HG03039 (cell line): ENCODE measurements around the gene CRIM1.

Experiments used
- ATAC-seq: cut with Tn5 transposase; IDR thresholded peaks from one replicate; pipeline ENCODE4 v1.9.1; 2021; ENCODE audit warnings: mild to moderate bottlenecking, moderate library complexity; ENCODE audit not compliant: unreplicated experiment

CRIM1 gene

DNA sequence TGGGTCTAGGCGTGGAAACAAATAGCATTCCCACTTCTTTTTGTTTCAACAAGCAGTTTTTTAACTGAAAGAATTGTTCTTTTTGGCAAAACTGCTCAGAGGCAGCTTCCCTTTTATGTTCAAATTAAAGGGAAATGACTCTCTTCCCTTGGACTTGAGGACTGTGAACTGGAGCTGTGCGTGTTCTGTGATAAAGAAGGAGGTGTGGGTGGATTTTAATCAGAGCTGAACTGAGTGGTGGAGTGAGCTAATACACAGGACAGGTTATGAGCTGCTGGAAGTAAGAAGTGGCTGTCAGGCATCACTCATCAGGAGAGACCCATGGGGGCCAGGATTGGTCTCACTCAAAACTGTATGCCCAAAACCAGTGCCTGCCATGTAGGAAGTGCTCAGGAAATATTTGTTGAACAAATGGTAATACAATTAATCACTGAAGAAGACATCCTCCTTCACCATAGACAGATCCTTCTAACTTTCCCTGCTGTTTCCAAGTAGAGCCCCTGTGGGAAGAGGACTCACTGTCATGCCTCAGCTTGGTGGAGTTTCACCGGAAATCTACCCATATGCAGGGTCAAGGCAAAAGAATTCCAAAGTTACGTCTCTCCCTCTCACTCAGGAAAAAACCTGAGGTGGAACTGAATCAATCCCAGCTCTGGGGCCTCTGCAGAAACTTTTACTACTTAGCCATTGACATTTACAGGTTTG is 186.5 kb downstream of the CRIM1 start:
- no peak for ATAC-seq

DNA sequence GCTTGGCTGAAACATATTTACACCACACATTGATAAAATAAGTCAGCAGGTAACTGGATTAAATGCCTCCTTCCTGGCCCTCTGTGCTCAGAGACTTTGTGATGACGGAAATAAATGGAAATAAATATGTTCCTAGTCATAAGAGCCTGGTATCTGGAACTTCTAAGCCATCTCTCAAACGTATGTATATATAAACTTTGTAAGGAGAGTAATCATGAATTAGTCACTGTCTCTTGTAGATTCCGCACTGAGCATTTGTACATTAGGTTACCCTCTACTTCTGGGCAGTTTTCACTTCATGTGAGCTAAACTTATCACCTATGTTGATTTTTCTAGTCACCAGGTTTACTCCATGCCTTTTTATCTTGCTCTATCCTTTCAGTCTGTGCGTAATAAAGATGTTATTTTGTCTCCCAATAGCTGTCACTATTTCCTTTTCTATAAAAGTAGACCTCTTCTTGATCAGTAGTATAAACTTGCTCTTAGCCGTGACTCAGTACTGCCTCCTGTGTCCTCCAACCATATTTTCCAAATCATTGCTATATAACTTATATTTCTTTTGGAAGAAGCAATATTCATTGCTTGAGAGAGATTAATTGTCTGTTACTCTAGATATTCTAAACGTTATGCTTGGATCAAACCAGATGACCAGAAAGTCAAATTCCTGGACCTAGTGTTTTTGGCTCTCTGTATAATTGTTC is 189.2 kb downstream of the CRIM1 start:
- ATAC-seq: no peak

DNA sequence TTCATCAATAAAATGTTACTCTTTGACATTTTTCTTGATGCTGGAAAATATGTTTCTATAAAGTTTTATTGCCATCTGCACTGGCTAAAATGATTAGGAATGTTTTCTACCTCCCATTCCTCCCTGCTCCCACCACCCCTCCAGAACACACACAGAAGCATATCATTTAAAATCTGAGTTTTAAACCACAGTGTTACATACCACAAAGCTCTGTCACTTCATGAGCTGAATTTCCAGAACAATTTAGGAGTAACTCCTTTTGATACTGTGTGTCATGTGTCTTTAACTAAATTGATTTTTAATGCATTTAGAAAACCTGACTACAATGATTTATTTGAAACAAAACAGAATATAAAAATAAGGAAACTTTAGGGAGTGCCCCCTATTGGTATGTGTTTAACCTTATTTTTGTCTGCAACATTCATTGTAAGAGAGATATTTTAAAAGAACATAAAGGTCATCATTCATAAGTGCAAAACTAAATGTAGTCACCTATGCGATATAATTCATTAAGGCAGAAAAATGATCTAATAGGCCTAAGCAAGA is 190.4 kb downstream of the CRIM1 start:
- ATAC-seq: no peak

DNA sequence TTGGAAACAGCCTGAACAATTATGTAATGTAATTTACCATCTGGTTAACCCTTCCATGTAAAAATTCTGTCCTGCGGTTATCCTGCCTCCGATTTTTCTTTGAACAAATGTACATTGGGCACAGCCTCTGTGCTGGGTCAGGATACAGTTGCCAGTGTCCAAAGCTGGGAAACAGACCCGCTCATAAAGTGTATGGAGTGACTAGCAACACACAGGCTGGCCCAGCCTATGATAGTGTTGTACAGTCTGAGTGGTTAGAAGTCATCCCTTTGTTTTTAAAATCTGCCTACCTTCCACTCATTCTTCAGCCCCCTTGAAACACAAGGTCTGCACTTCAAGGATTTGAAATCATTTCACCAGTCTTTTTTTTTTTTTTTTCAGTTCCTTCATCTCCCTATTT is 192.3 kb downstream of the CRIM1 start:
- no peak for ATAC-seq

DNA sequence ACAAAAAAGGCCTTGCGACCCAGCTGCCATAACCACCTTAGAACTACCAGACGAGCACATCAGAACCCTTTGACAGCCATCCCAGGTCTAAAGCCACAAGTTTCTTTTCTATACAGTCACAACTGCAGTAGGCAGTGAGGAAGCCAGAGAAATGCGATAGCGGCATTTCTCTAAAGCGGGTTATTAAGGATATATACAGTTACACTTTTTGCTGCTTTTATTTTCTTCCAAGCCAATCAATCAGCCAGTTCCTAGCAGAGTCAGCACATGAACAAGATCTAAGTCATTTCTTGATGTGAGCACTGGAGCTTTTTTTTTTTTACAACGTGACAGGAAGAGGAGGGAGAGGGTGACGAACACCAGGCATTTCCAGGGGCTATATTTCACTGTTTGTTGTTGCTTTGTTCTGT is 193.6 kb downstream of the CRIM1 start:
- ATAC-seq: no peak

DNA sequence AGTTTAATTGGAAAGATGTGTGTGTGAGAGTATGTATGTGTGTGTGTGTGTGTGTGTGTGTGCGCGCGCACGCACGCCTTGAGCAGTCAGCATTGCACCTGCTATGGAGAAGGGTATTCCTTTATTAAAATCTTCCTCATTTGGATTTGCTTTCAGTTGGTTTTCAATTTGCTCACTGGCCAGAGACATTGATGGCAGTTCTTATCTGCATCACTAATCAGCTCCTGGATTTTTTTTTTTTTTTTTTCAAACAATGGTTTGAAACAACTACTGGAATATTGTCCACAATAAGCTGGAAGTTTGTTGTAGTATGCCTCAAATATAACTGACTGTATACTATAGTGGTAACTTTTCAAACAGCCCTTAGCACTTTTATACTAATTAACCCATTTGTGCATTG is 194.4 kb downstream of the CRIM1 start:
- ATAC-seq: no peak

DNA sequence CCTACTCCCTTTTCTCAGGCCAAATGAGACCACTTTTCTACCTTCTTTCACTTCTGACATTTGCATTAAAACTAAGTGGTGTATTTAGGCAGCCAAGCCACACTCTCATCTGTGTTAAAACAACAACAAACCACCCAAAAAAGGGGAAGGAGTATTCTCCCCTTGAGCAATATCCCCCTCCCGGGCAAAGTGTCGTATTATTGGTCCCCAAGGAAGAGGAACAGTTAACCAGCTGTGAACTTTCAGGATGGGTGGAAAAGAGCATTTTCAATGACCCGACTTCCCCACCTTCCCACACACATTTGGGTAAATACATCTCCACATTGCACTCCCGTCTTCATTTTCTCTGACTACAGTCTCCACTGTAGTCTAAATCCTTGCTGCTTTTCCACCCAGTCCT is 198.1 kb downstream of the CRIM1 start:
- no peak for ATAC-seq

DNA sequence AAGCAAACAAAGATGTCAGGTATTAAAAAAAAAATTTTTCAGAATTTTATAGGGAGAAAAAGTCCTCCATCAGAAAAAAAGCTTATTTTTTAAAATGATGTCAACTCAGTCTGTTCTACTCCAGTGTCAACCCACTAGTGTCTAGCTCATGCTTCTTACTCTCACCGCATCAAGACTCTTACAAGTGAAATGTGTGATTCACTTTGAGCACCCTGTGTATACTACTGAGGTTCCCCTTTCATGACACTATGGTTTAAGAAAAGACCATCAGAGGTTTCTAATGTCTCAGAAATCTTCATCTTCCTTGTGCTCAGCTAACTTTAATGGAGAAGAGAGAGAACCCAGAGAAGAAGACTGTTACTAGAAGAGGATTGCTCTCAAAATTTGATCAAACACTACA is 199.0 kb downstream of the CRIM1 start:
- ATAC-seq: no peak

DNA sequence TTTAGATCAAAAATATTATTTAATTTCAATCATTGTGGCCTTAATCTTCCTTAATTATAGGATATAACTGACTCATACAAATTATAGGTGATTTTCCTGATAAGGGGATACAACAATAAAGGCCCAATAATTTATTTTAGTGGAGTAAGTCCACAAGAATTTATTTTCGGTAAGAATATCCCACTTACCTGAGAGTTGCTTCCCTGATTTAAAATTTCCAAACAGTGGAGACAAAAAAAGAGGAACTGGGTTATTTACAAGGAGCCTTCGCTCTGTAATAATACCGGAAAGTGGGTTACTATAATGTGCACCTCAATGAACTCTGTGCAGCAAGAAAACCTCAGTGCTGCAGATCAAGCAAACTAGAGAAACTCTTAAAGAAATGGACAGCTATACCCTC is 200.2 kb downstream of the CRIM1 start:
- no peak for ATAC-seq

DNA sequence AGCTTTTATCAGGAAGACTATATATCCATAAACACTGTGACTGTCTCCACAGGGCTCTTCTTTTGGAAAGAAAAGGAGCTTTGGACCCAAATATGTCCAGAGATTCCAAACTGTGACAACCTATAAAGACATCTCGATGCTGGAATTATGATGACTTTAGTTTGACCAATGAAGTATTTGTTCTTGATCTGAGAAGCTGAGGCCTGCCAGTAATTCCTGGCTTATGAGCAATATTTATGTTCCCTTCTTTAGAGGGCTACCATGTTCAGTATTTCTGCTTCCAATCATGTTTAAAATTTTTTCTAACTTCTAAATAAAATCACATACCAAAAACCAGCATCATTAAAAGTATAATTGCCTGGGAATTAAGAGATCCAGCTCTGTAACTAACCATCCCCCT is 201.3 kb downstream of the CRIM1 start:
- no peak for ATAC-seq

DNA sequence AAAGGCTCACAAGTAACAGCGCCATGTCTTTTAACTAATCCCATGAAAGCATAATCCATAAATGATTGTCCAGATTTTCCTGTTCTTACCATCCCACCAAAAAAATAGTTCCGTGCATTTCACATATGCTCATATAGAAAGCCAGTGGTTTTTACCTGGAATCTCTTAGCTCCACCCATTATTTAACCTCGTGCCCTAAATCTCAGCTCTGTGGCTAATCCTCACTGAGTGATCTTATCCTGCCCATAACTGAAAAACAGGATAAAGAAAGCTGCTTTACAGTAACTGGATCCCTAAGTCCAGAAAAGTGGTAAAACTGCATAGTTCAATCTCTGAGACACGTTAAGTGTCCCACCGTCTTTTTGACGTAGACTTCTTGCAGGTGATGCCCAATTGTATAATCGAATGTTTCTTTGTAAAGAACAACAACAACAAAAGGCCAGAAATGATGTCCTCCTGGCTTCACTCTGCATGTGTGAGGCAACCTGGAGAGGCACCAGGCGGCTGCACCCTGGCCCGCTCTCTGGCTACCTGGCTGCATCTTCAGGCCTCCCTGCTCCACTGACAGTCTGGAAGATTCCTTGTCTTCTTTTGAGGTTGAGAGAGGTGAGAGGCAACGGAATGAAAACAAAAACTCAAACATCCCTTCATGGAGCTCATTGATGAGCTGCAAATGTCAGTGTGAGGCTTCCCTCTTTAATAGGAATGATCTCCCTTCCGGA is 203.8 kb downstream of the CRIM1 start:
- ATAC-seq: no peak

DNA sequence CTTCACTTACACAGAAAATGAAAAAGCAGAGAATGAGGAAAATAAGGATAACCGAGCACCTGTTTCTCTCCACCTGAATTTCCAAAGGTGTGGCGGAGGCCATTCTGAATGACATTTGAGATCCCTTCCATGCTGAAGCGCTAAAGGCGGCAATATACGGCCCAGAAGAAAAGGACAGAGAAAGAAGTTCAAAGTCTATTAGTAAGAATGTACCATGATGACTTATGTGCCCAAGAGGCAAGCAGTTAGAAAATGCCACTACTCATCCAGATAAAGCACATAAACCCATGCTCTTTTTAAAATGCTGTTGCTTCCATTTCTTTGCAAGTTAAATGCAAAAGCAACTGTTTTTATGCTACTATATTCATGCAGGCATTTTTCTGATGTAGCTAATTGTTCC is 205.1 kb downstream of the CRIM1 start:
- ATAC-seq: no peak

DNA sequence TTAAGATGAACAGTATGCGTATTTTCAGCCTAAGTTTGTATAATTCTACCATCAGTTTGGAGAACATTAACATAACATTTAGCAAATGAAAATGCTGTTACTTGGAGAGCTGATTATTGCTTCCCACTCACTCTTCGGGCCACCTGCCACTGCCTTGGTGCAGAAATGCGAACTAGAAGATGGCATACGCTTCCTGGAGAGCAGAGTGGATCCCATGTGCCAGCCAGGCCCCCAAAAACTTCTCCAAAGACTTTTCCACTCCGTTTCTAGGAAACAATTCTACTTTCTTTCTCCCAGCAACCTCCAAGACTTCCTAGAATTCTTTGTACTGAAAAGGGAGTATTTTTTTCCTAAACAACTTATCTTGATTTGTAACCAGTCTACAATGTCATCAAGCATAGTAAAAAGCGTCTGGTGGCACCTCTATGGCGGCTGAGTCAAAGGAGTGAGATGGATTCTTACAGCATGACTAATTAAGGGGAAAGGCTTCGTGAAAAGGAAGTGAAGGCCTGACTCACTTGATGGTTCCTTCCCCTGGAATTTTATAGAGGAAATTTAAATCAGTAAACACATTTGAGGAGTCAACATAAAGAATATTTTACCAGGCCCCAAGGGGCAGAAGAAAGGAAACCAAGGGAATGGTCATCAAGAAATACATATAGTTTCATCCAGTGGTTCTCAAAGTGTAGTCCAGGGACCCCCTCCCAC is 205.8 kb downstream of the CRIM1 start:
- no peak for ATAC-seq

DNA sequence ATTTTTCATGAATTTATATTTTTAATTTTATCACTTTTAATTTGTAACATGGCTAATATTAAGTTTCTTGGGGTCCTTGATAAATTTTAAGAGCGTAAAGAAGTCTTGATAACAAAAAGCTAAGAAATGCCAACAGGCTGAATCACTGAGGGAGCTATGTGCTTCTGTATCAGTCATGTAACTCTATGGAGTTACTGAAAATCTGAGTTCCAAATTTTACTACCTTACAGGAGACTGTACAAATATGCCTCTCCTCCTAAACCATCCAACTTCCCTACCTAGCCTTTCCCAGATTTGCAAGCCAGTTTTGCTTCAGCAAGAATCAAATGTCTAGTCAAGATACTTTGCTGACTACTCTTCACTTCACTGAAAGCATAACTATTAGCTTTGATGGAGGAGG is 206.7 kb downstream of the CRIM1 start:
- no peak for ATAC-seq

DNA sequence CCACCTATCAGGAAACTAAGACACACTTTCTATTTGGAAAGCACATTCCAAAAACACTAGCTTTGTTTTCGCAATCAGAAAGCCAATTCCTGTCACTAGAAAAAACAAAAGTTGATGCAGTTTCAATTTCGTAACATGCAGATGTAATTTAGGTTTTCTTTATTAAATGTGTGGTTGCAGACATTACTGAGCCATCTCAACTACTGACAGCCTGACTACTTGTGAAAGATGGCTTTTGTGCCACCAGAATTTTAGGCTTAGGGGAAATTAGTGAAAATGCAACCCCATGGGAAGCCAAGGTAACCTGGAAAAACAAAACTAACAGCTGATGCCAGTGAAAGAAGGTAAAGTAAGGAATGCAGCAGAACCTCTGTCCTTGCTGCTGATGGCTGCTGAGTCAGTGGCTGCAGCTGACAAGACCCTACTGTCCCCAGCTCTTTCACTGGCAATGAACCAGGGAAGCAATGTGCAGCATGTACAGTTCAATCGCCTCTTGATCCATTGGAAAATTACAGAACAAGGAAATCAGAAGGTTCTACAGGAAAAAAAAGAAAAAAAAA is 207.5 kb downstream of the CRIM1 start:
- ATAC-seq: no peak

DNA sequence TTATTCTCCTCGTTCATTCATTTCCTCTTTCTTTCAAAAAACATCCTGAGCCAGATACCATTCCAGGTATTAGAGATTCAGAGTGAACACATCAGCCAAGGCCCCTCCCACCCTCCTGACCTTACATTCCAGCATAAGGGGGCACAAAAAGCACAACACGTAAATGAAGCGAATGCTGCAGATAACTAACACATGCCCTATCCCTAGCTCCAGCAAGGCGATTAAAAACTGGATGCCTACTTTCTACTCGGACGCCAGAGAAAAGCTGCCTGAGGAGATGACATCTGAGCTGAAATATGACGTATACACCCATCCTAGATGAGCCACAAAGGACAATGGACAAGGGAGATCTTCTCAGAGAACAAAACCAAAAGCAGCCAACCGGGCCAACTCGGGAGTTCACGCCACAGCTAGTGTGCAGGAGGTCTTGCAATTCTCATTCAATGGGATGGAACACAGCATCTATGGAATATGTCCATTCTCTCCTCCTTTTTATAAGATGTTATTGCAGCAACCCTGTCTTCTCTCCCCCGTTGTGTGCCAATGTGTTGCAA is 208.9 kb downstream of the CRIM1 start:
- ATAC-seq: no peak

DNA sequence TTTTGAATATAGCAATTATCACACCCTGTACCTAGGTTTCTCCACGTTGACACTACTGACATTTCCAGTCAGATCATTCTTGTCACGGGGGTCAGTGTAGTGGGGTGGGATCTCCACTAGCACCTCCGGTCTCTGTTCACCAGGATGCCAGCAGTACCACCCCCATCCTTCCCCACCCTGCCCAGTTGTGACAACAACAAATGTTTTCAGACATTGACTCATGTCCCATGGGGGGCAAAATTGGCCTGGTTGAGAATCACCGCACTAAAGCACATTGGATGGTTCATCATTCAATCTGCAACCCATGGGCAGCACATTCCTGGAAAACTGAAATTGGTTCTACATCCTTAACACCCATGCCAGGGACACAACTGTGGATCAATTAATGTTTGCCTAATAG is 210.1 kb downstream of the CRIM1 start:
- ATAC-seq: no peak

DNA sequence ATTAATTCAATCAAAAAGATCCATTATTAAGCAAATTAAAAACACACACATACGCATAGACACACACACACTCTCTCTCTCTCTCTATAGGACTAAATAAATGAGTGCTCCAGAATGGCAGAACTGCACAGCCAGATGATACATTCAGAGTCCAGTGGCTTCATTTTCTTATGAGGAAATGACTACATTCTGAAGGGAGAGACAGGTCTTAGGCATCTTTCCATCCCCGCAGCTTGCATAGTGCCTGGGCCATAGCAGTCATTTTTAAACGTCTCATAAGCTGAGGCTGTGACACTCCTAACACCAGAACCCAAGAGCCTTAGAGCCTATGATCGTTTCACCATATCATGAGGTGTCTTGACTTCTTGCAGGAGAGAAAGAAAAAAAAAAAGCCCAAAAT is 211.3 kb downstream of the CRIM1 start:
- ATAC-seq: no peak

DNA sequence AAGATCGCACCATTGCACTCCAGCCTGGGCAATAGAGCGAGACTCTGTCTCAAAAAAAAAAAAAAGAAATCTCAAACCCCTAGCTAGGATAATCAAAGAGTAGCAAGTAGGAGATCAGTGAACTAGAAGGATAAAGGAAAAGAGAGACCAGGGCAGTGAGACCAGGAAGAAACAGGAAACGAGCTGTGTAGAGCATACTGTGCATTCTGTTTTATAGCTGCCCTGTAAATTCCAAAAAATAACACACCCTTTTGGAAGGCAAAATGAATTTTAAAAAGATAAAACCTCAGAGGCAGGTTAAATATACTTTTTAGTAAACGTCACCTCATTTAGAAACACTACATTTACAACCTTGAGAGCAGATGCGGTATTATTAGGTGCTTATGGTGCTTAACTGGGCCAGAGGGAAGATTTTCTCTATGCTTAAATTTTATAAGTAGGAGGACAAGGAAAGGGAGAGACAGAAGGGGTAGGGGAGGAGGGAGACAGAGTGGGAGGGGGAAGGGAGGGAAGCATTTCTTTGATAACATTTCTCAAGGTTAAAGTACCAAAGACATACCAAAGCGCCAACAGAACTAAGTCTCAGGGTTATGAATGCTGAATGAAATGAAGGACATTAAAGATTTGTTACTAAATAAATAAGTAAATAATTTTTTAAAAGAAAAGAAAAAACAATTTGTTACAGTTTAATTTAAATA is 212.3 kb downstream of the CRIM1 start:
- ATAC-seq: no peak
